Natural killer cell (primary cell): ENCODE data around the gene EGLN2. TPM values are rescaled to one million over a fixed set of nuclear protein-coding genes. Genes with fewer than 3 reads are reported as not detected.
A peak's percentile ranks its signal among the peaks of the same experiment; 100 is the strongest.

Experiments used
- ATAC-seq, 3 donors: fragments of 150-1000 bp in 2 of 3; fragments of 200-7000 bp in 1 of 3; cut with Tn5 transposase; 1 replicate in 1 of 3; 2 replicates in 2 of 3; pipeline ENCODE4 v1.10.0; 2021; ENCODE audit warnings: mild to moderate bottlenecking in 2 of 3, moderate library complexity in 2 of 3
- DNase-seq, 2 donors: peaks; one replicate each; pipeline versions ENCODE4 v3.0.0 to v3.0.0-alpha.2; 2013 to 2021; ENCODE audit warnings: mixed read lengths in 1 of 2
- H3K27ac ChIP-seq: one replicate; pipeline ENCODE4 v1.5.1; 2013; ENCODE audit warnings: mild to moderate bottlenecking, low read length
- H3K27me3 ChIP-seq: one replicate; pipeline ENCODE4 v1.6.1; 2013; ENCODE audit warnings: low read length; ENCODE audit not compliant: control insufficient read depth, insufficient read depth
- H3K36me3 ChIP-seq: one replicate; pipeline ENCODE4 v1.6.1; 2013; ENCODE audit warnings: low read length; ENCODE audit not compliant: control insufficient read depth, insufficient read depth
- H3K4me1 ChIP-seq: one replicate; pipeline ENCODE4 v1.6.1; 2013; ENCODE audit warnings: low read length; ENCODE audit not compliant: control insufficient read depth, insufficient read depth
- H3K4me3 ChIP-seq: one replicate; pipeline ENCODE4 v1.5.1; 2013; ENCODE audit warnings: low read length
- H3K9me3 ChIP-seq: one replicate; pipeline ENCODE4 v1.6.1; 2013; ENCODE audit warnings: low read length; ENCODE audit not compliant: control insufficient read depth, insufficient read depth
- H3K27ac Mint-ChIP-seq, 2 donors: one replicate each; pipeline ENCODE4 v1.8.0; 2022; ENCODE audit warnings: mild to moderate bottlenecking in 2 of 2, mixed read lengths in 2 of 2, moderate library complexity in 1 of 2
- H3K27me3 Mint-ChIP-seq, 2 donors: one replicate each; pipeline ENCODE4 v1.8.0; 2022; ENCODE audit warnings: low read depth in 2 of 2, mixed read lengths in 2 of 2
- H3K36me3 Mint-ChIP-seq: one replicate; pipeline ENCODE4 v1.8.0; 2022; ENCODE audit warnings: mixed read lengths
- H3K4me1 Mint-ChIP-seq, 2 donors: one replicate each; pipeline ENCODE4 v1.8.0; 2022; ENCODE audit warnings: mixed read lengths in 2 of 2
- H3K4me3 Mint-ChIP-seq: one replicate; pipeline ENCODE4 v1.8.0; 2022; ENCODE audit warnings: mild to moderate bottlenecking, moderate library complexity, mixed read lengths
- H3K9me3 Mint-ChIP-seq, 2 donors: one replicate each; pipeline ENCODE4 v1.8.0; 2022; ENCODE audit warnings: mixed read lengths in 2 of 2
- CTCF ChIP-seq: fragments of 200-600 bp; IDR thresholded peaks from one replicate; pipeline ENCODE4 v1.8.0; 2022; ENCODE audit warnings: antibody characterized with exemption
- WGBS: methylation state at CpG from one replicate; pipeline ENCODE4 v1.1.7; 2013; ENCODE audit warnings: missing lambda C conversion rate; ENCODE audit not compliant: insufficient coverage; 5-methylcytosine and 5-hydroxymethylcytosine counted together
- intact Hi-C: fragments of 100-400 bp; cut with micrococcal nuclease; formaldehyde crosslinking; loops from one replicate; pipeline ENCODE4 v1.14.2; 2022
- total RNA-seq, 4 donors: library from RNA; stranded (reverse); fragments of 120-200 nt in 1 of 4; gene quantifications; one replicate each; pipeline versions ENCODE4 v1.2.3 to v1.2.4, GENCODE V29; 2013 to 2022

EGLN2 gene
- total RNA-seq, 3 donors from 2014 or later (not counting 1 experiment from before 2014, with no cell fraction given): 104 to 156 (median 151) TPM

GRCh38 chr19:40755248-40755624 lies 43.8 kb upstream of the EGLN2 start:
- ATAC-seq (no peak), DNase-seq (no peak)
- Mint-ChIP-seq H3K4me3 (peak overlapping the region; percentile 13), H3K4me1 (peaks cover 48 to 50% of the 10 kb centered on the region in 2 donors), H3K27me3 (no peaks in the 10 kb centered on the region), H3K36me3 (peaks cover 9% of the 10 kb centered on the region), H3K9me3 (no peaks in the 10 kb centered on the region), H3K27ac (peak overlapping the region; percentile 74 to 86)
- intact Hi-C loops: no loop called here
- WGBS: 80% methylated on average over 3 of the region's 3 CpGs
- peaks cover 61% of the 10 kb centered on the region for H3K4me1 ChIP-seq
- H3K36me3 ChIP-seq: peaks cover 27% of the 10 kb centered on the region
- no peak overlapping the region for H3K4me3 ChIP-seq
- no peak for TF ChIP-seq CTCF
- no peaks in the 10 kb centered on the region for H3K9me3 ChIP-seq
- H3K27ac ChIP-seq: no peak overlapping the region
- H3K27me3 ChIP-seq: no peaks in the 10 kb centered on the region

GRCh38 chr19:40755791-40756190 lies 43.2 kb upstream of the EGLN2 start:
- intact Hi-C loops: no loop called here
- 93% methylated on average over 8 of the region's 8 CpGs for WGBS
- Histone ChIP-seq H3K4me1 (peaks cover 61% of the 10 kb centered on the region), H3K27ac (no peak overlapping the region), H3K36me3 (peaks cover 32% of the 10 kb centered on the region), H3K27me3 (no peaks in the 10 kb centered on the region), H3K4me3 (no peak overlapping the region), H3K9me3 (no peaks in the 10 kb centered on the region)
- DNase-seq: no peak
- H3K27me3 Mint-ChIP-seq: no peaks in the 10 kb centered on the region
- H3K9me3 Mint-ChIP-seq: no peaks in the 10 kb centered on the region
- peak overlapping the region; percentile 49 to 74 for H3K27ac Mint-ChIP-seq
- no peak overlapping the region for H3K4me3 Mint-ChIP-seq
- no peak for TF ChIP-seq CTCF
- peaks cover 46% of the 10 kb centered on the region in 2 donors for H3K4me1 Mint-ChIP-seq
- H3K36me3 Mint-ChIP-seq: peaks cover 15% of the 10 kb centered on the region
- ATAC-seq: no peak

- intact Hi-C loops: no loop called here
- Mint-ChIP-seq H3K27me3 (no peaks in the 10 kb centered on the region), H3K4me1 (peaks cover 39% of the 10 kb centered on the region in 2 donors), H3K36me3 (peaks cover 17% of the 10 kb centered on the region), H3K4me3 (no peak overlapping the region), H3K9me3 (no peaks in the 10 kb centered on the region), H3K27ac (peak overlapping the region; percentile 44 to 56)
- peaks cover 57% of the 10 kb centered on the region for H3K4me1 ChIP-seq
- H3K9me3 ChIP-seq: no peaks in the 10 kb centered on the region
- ATAC-seq: peak in 1 of 3 donors; percentile 26
- no peaks in the 10 kb centered on the region for H3K27me3 ChIP-seq
- no peak for TF ChIP-seq CTCF
- DNase-seq: peak in 1 of 2 donors; percentile 62
- H3K36me3 ChIP-seq: peaks cover 39% of the 10 kb centered on the region
- H3K27ac ChIP-seq: no peak overlapping the region
- no peak overlapping the region for H3K4me3 ChIP-seq
- WGBS: 65% methylated on average over 10 of the region's 11 CpGs
Measured at GRCh38 chr19:40756502-40757110, 42.4 kb upstream of the EGLN2 start.

GRCh38 chr19:40758491-40758890 lies 40.5 kb upstream of the EGLN2 start:
- Mint-ChIP-seq H3K27ac (peak overlapping the region in 1 of 2 donors; percentile 31), H3K4me3 (no peak overlapping the region), H3K9me3 (no peaks in the 10 kb centered on the region), H3K36me3 (peaks cover 18% of the 10 kb centered on the region), H3K27me3 (no peaks in the 10 kb centered on the region), H3K4me1 (peaks cover 27 to 32% of the 10 kb centered on the region in 2 donors)
- no peak for DNase-seq
- Histone ChIP-seq H3K9me3 (no peaks in the 10 kb centered on the region), H3K27ac (no peak overlapping the region), H3K36me3 (peaks cover 58% of the 10 kb centered on the region), H3K27me3 (no peaks in the 10 kb centered on the region), H3K4me1 (peaks cover 39% of the 10 kb centered on the region), H3K4me3 (no peak overlapping the region)
- intact Hi-C loops: no loop called here
- no peak for TF ChIP-seq CTCF
- no peak for ATAC-seq
- WGBS: 98% methylated on average over 3 of the region's 3 CpGs
